Esophagus squamous epithelium (tissue), 5 donors: ENCODE results near the gene ELP4. TPM values are rescaled to one million over a fixed set of nuclear protein-coding genes. Genes with fewer than 3 reads are reported as not detected.
"Not testable (repeated sequence)": the region's sequence is repeated elsewhere in the genome, so short reads cannot be mapped to it uniquely, and the experiment has no call there.

Source experiments
- DNase-seq: peaks from one replicate; lab custom pipeline; 2025; lab: John Stamatoyannopoulos, UW
- H3K27ac ChIP-seq, 4 donors: fragments of 200-600 bp; sonication (generic); one replicate each; pipeline ENCODE4 v1.5.1; 2016 to 2019; ENCODE audit warnings: mild to moderate bottlenecking in 1 of 4
- H3K27me3 ChIP-seq, 4 donors: fragments of 200-600 bp; sonication (generic); 1 replicate in 3 of 4; 2 replicates in 1 of 4; pipeline versions ENCODE4 v1.5.1 to v1.6.0; 2017 to 2021; ENCODE audit warnings: antibody characterized with exemption in 1 of 4
- H3K36me3 ChIP-seq, 3 donors: fragments of 200-600 bp; sonication (generic); one replicate each; pipeline ENCODE4 v1.5.1; 2016 to 2019
- H3K4me1 ChIP-seq, 3 donors: fragments of 200-600 bp; sonication (generic); one replicate each; pipeline ENCODE4 v1.5.1; 2017 to 2019
- H3K4me3 ChIP-seq, 4 donors: fragments of 200-600 bp; sonication (generic); 1 replicate in 3 of 4; 2 replicates in 1 of 4; pipeline ENCODE4 v1.5.1; 2016 to 2019; ENCODE audit warnings: mild to moderate bottlenecking in 2 of 4, moderate library complexity in 1 of 4
- H3K9me3 ChIP-seq, 3 donors: fragments of 200-600 bp; sonication (generic); one replicate each; pipeline ENCODE4 v1.5.1; 2016 to 2019
- CTCF ChIP-seq, 6 experiments: fragments of 450-650 bp in 4 of 6; fragments of 200-600 bp in 2 of 6; sonication (generic) in 2 of 6; IDR thresholded peaks; one replicate each; pipeline ENCODE4 v1.5.1; 2016 to 2019; ENCODE audit warnings: antibody characterized with exemption in 6 of 6, mild to moderate bottlenecking in 4 of 6, moderate library complexity in 4 of 6
- POLR2A ChIP-seq, 4 donors: fragments of 450-650 bp; IDR thresholded peaks; one replicate each; pipeline ENCODE4 v1.6.1; 2017; ENCODE audit warnings: antibody characterized with exemption in 4 of 4, mild to moderate bottlenecking in 4 of 4, moderate library complexity in 3 of 4
- WGBS, 2 donors: methylation state at CpG; one replicate each; pipeline ENCODE4 v1.1.5; 2018; 5-methylcytosine and 5-hydroxymethylcytosine counted together
- intact Hi-C: fragments of 100-400 bp; cut with DNase I; formaldehyde crosslinking; loops from one replicate; pipeline ENCODE4 v1.15.0; 2022
- total RNA-seq, 4 donors: library from RNA; depleted of rRNA; stranded (reverse); fragments of >200 nt; gene quantifications; one replicate each; pipeline ENCODE4 v1.1.0, GENCODE V29; 2016
- donor health status: DM: yes; HTN: yes; CAD: no.

The ELP4 gene
- total RNA-seq, 4 donors from 2014 or later = 15.7 to 24.6 (median 23.9) TPM

- no peak for DNase-seq
- Histone ChIP-seq H3K27me3 (no peaks in the 10 kb centered on the region), H3K9me3 (no peaks in the 10 kb centered on the region), H3K4me1 (peaks cover 0 to 9% (median 0%) of the 10 kb centered on the region in 3 donors), H3K4me3 (no peak overlapping the region), H3K27ac (no peak overlapping the region), H3K36me3 (peaks cover 0 to 19% (median 0%) of the 10 kb centered on the region in 3 donors)
- 92 to 97% methylated on average over 3 to 4 of the region's 4 CpGs for WGBS, 2 donors
- no peak for TF ChIP-seq POLR2A (IDR thresholded peaks at IDR 0.05)
- TF ChIP-seq CTCF (IDR thresholded peaks at IDR 0.05) = no peak
- intact Hi-C loops = no loop called here
Observed at GRCh38 chr11:31493235-31493634, 16.3 kb upstream of the ELP4 start.

DNA sequence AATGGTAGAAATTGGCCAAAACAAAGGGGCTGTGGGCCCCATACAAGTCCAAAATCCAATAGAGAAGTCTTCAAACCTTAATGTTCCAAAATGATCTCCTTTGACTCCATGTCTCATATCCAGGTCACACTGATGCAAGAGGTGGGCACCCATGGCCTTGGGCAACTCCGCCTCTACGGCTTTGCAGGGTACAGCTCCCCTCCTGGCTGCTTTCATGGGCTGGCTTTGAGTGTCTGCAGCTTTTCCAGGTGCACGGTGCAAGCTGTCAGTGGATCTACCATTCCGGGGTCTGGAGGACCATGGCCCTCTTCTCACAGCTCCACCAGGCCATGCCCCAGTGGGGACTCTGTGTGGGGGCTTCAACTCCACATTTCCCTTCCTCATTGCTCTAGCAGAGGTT, 15.8 kb upstream of the ELP4 start:
- intact Hi-C loops, H3K9me3 ChIP-seq, H3K4me1 ChIP-seq, H3K4me3 ChIP-seq, DNase-seq, H3K27me3 ChIP-seq, H3K27ac ChIP-seq: not testable (repeated sequence)
- peaks cover 0 to 19% (median 0%) of the 10 kb centered on the region in 3 donors for H3K36me3 ChIP-seq
- WGBS, 2 donors = 94 to 96% methylated on average over 2 to 4 of the region's 4 CpGs

DNA sequence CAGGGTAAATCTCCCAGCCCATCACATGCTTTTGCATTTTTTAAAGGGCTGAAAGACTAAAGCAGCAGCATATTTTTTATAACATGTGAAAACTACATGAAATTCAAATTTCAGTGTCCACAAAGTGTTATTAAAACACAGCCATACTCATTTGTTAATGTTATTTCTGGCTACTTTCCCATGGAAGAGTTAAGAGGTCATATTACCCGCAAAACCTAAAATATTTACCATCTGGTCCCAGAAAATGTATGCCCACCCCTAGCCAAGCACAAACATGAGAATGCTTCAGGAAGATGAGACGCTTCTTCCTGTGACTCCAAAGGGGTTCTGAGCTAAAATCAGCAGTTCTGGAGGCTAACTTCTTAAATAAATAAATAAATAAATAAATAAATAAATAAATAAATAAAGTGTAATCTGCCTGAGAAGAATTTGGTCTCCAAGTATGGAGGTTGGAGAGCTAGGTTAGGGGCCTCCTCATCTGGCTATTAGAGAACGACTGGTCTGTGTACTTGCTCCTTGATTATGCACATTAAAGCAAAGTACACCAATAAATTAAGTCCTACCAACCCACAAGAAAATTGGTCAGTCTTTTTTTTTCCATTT, 9.9 kb upstream of the ELP4 start:
- WGBS, 2 donors = 100% methylated on average over 3 of the region's 3 CpGs
- Histone ChIP-seq H3K27ac (no peak overlapping the region), H3K4me3 (no peak overlapping the region), H3K36me3 (peaks cover 0 to 12% (median 0%) of the 10 kb centered on the region in 3 donors), H3K27me3 (no peaks in the 10 kb centered on the region), H3K9me3 (no peaks in the 10 kb centered on the region), H3K4me1 (no peaks in the 10 kb centered on the region)
- TF ChIP-seq POLR2A (IDR thresholded peaks at IDR 0.05) = no peak
- TF ChIP-seq CTCF (IDR thresholded peaks at IDR 0.05) = no peak
- no peak for DNase-seq
- intact Hi-C loops = no loop called here

DNA sequence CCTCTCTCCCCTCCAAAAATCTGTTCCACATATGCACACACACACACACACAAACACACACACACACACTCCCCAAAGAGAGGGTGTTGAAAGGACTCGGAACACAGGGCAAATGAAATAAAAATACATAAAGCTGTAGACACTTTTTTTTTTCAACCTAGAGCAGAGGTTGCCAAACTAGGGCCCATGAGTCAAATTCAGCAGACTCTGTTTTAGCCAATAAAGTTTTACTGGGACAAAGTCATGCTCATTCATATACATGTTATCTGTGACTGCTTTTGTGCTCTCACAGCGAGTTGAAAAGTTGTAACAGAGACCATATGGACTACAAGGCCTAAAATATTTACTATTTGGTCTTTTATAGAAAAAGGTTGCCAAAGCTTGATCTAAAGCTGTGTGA, 9.0 kb upstream of the ELP4 start:
- Histone ChIP-seq H3K27me3 (no peaks in the 10 kb centered on the region), H3K36me3 (peaks cover 0 to 6% (median 0%) of the 10 kb centered on the region in 3 donors), H3K4me3 (no peak overlapping the region), H3K9me3 (no peaks in the 10 kb centered on the region), H3K4me1 (no peaks in the 10 kb centered on the region), H3K27ac (no peak overlapping the region)
- DNase-seq = no peak
- TF ChIP-seq CTCF (IDR thresholded peaks at IDR 0.05) (no peak), POLR2A (IDR thresholded peaks at IDR 0.05) (no peak)
- intact Hi-C loops = no loop called here
- 82 to 93% methylated on average over 2 of the region's 2 CpGs for WGBS, 2 donors

DNA sequence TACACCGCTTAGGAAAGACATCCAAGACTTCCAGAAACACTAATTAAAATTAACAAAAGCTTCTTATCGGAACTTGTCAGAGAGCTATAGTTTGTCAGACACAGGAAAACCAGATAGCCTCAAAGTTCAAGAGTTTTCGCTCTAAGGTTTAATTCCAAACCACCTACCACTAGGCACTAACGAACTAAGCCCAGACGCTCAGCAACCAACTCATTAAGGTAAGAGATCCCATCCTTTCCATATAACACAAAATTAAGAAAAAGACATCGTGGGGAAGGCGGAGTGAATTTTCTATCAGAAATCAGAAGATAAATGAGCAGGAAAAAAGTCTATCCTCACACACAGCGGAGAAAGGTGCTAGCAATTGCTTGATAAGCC, 527 bp upstream of the ELP4 start:
- H3K36me3 ChIP-seq = no peaks in the 10 kb centered on the region
- H3K27me3 ChIP-seq = no peaks in the 10 kb centered on the region
- H3K27ac ChIP-seq = peak overlapping the region; percentile 84 to 89 (median 87)
- intact Hi-C loops = no loop called here
- peaks cover 0 to 38% (median 10%) of the 10 kb centered on the region in 3 donors for H3K4me1 ChIP-seq
- H3K4me3 ChIP-seq = peak overlapping the region; percentile 85 to 94 (median 86)
- TF ChIP-seq POLR2A (IDR thresholded peaks at IDR 0.05) (no peak), CTCF (IDR thresholded peaks at IDR 0.05) (no peak)
- DNase-seq = no peak
- no peaks in the 10 kb centered on the region for H3K9me3 ChIP-seq
- WGBS, 2 donors = 3% methylated on average over 8 of the region's 8 CpGs
